Stomach (tissue), 9 donors: Measurements from ENCODE around the gene VSTM1. TPM values are rescaled to one million over a fixed set of nuclear protein-coding genes. Genes with fewer than 3 reads are reported as not detected.

Experiments used
- DNase-seq, 2 donors: peaks; one replicate each; pipeline versions ENCODE4 v3.0.0 to v3.0.0-alpha.2; 2013 to 2019
- H3K27ac ChIP-seq, 5 donors: fragments of 200-600 bp in 4 of 5; sonication (generic) in 4 of 5; one replicate each; pipeline ENCODE4 v1.5.1; 2013 to 2019; ENCODE audit warnings: mild to moderate bottlenecking in 1 of 5, moderate library complexity in 1 of 5
- H3K27me3 ChIP-seq, 3 donors: fragments of 200-600 bp; sonication (generic); one replicate each; pipeline ENCODE4 v1.5.1; 2017 to 2019; ENCODE audit warnings: mixed run types in 1 of 3
- H3K36me3 ChIP-seq, 4 donors: fragments of 200-600 bp; sonication (generic); 1 replicate in 3 of 4; 2 replicates in 1 of 4; pipeline ENCODE4 v1.5.1; 2016 to 2019
- H3K4me1 ChIP-seq, 4 donors: fragments of 200-600 bp; sonication (generic); one replicate each; pipeline ENCODE4 v1.5.1; 2016 to 2019
- H3K4me3 ChIP-seq, 4 donors: fragments of 200-600 bp; sonication (generic) in 3 of 4; one replicate each; pipeline ENCODE4 v1.5.1; 2016 to 2019; ENCODE audit warnings: mild to moderate bottlenecking in 1 of 4
- H3K9me3 ChIP-seq, 4 donors: fragments of 200-600 bp; sonication (generic); one replicate each; pipeline ENCODE4 v1.5.1; 2016 to 2019
- EP300 ChIP-seq: sonication (generic); formaldehyde crosslinking; IDR thresholded peaks from one replicate; pipeline ENCODE4 v1.6.1; 2017; ENCODE audit warnings: antibody characterized with exemption
- POLR2A ChIP-seq, 4 donors: fragments of 450-650 bp; IDR thresholded peaks; one replicate each; pipeline ENCODE4 v1.6.1; 2016; ENCODE audit warnings: antibody characterized with exemption in 4 of 4, control low read depth in 2 of 4, mild to moderate bottlenecking in 1 of 4, moderate library complexity in 1 of 4
- POLR2AphosphoS5 ChIP-seq, 3 donors: sonication (generic); formaldehyde crosslinking; IDR thresholded peaks; one replicate each; pipeline ENCODE4 v1.6.1; 2016; ENCODE audit warnings: antibody characterized with exemption in 3 of 3
- WGBS, 5 donors: extraction: QIAGEN DNeasy Blood & Tissue Kit in 3 of 5; methylation state at CpG; one replicate each; pipeline versions ENCODE4 v1.1.5 to v1.1.7; 2013 to 2018; 5-methylcytosine and 5-hydroxymethylcytosine counted together
- intact Hi-C: fragments of 100-400 bp; cut with DNase I; formaldehyde crosslinking; loops from one replicate; pipeline ENCODE4 v1.15.1; 2023; ENCODE audit warnings: low total_unique reads
- polyA plus RNA-seq, 3 donors: library from polyadenylated mRNA; stranded (reverse); fragments of 200-250 nt; gene quantifications; one replicate each; pipeline ENCODE4 v1.2.3, GENCODE V29; 2013
- total RNA-seq, 5 donors: library from RNA; depleted of rRNA; stranded (reverse); fragments of >200 nt; gene quantifications; one replicate each; pipeline versions ENCODE4 v1.1.0 to v1.2.3, GENCODE V29; 2014 to 2016
- TF ChIP-seq, protein P1 (sequence below), 7 experiments: fragments of 450-650 bp in 4 of 7; fragments of 200-600 bp in 3 of 7; sonication (generic) in 3 of 7; IDR thresholded peaks; one replicate each; pipeline ENCODE4 v1.5.1; 2016 to 2019; ENCODE audit warnings: antibody characterized with exemption in 7 of 7, control low read depth in 2 of 7, mild to moderate bottlenecking in 1 of 7
- donor health status: healthy with polysubstance abuse.
- donor health status: Bipolar disorder and iron deficiency.
- donor health status: healthy.

VSTM1 gene
- total and polyA plus RNA-seq, 8 donors: not detected

GRCh38 chr19:54013866-54014265, 49.8 kb downstream of the VSTM1 start:
- DNase-seq: no peak
- Histone ChIP-seq H3K27me3 (peaks cover 0 to 82% (median 9%) of the 10 kb centered on the region in 3 donors), H3K36me3 (no peaks in the 10 kb centered on the region), H3K9me3 (peaks cover 0 to 6% (median 0%) of the 10 kb centered on the region in 4 donors), H3K4me3 (no peak overlapping the region), H3K27ac (no peak overlapping the region), H3K4me1 (peaks cover 0 to 6% (median 0%) of the 10 kb centered on the region in 4 donors)
- intact Hi-C loops: no loop called here
- TF ChIP-seq POLR2A (IDR thresholded peaks at IDR 0.05): no peak
- TF ChIP-seq POLR2AphosphoS5 (IDR thresholded peaks at IDR 0.05): no peak
- 75 to 86% (median 77%) methylated on average over 8 of the region's 8 CpGs for WGBS, 5 donors

DNA sequence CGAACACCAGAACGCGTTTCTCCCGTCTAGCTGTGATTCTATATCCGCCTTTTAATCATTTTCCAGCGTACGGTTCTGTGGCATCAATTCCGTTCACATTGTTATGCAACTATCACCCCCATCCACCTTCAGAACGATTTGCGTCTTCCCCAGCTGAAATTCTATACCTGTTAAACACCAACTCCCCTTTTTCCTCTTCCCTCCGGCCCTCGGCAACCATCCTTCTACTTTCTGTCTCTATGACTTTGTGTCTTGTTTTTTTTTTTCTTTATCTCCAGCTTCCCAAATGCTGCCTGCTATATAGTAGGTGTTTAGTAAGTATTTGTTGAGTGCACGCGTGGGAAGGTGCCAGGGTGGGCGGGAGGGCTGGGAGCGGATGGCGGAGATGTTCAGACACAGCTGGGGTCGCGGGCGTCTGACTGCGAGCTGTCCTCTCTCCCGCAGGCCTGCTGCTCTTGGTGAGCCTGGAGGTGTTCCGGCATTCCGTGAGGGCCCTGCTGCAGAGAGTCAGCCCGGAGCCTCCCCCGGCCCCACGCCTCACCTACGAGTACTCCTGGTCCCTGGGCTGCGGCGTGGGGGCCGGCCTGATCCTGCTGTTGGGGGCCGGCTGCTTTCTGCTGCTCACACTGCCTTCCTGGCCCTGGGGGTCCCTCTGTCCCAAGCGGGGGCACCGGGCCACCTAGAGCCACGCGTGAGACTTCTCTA, 52.0 kb downstream of the VSTM1 start:
- intact Hi-C loops: no loop called here
- TF ChIP-seq POLR2A (IDR thresholded peaks at IDR 0.05) (no peak), POLR2AphosphoS5 (IDR thresholded peaks at IDR 0.05) (no peak), EP300 (no peak)
- TF ChIP-seq, protein P1, sequence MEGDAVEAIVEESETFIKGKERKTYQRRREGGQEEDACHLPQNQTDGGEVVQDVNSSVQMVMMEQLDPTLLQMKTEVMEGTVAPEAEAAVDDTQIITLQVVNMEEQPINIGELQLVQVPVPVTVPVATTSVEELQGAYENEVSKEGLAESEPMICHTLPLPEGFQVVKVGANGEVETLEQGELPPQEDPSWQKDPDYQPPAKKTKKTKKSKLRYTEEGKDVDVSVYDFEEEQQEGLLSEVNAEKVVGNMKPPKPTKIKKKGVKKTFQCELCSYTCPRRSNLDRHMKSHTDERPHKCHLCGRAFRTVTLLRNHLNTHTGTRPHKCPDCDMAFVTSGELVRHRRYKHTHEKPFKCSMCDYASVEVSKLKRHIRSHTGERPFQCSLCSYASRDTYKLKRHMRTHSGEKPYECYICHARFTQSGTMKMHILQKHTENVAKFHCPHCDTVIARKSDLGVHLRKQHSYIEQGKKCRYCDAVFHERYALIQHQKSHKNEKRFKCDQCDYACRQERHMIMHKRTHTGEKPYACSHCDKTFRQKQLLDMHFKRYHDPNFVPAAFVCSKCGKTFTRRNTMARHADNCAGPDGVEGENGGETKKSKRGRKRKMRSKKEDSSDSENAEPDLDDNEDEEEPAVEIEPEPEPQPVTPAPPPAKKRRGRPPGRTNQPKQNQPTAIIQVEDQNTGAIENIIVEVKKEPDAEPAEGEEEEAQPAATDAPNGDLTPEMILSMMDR (IDR thresholded peaks at IDR 0.05): no peak
- DNase-seq: no peak
- Histone ChIP-seq H3K9me3 (no peaks in the 10 kb centered on the region), H3K27ac (no peak overlapping the region), H3K27me3 (peaks cover 0 to 85% (median 9%) of the 10 kb centered on the region in 3 donors), H3K4me3 (no peak overlapping the region), H3K36me3 (no peaks in the 10 kb centered on the region), H3K4me1 (no peaks in the 10 kb centered on the region)
- 33 to 38% (median 34%) methylated on average over 36 of the region's 36 CpGs for WGBS, 5 donors

DNA sequence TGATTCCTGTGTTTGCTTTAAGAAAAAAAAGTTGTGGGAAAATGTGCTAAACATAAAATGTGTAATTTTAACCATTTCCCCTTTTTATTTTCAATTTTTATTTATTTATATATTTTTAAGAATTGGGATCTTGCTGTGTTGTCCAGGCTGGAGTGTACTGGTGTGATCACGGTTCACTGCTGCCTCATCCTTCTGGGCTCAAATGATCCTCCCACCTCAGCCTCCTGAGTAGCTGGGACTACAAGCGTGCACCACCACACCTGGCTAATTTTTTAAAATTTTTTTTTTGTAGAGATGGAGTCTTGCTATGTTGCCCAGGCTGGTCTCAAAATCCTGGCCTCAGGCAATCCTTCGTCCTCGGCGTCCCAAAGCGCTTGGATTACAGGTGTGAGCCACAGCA, 53.2 kb downstream of the VSTM1 start:
- Histone ChIP-seq H3K9me3 (no peaks in the 10 kb centered on the region), H3K4me3 (no peak overlapping the region), H3K27ac (no peak overlapping the region), H3K4me1 (no peaks in the 10 kb centered on the region), H3K27me3 (peaks cover 0 to 73% (median 9%) of the 10 kb centered on the region in 3 donors), H3K36me3 (no peaks in the 10 kb centered on the region)
- TF ChIP-seq POLR2A (IDR thresholded peaks at IDR 0.05): no peak
- TF ChIP-seq, protein P1 (IDR thresholded peaks at IDR 0.05): no peak
- TF ChIP-seq POLR2AphosphoS5 (IDR thresholded peaks at IDR 0.05): no peak
- no peak for TF ChIP-seq EP300
- 87 to 97% (median 94%) methylated on average over 6 of the region's 6 CpGs for WGBS, 5 donors
- no peak for DNase-seq
- intact Hi-C loops: no loop called here

DNA sequence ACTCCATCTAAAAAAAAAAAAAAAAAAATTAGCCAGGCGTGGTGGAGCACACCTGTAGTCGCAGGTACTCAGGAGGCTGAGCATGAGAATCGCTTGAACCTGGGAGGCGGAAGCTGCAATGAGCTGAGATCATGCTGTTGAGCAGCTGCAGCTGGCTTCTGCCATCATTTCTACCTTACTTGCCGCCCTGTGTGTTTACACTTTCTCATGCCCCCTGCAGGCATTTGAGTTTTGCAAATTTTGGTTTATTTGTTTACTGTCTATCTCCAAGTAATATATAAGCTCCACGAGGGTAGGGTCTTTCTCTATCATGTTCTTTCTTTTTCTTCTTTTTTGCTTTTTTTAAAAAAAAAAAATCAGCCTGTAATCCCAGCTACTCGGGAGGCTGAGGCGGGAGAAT, 54.3 kb downstream of the VSTM1 start:
- DNase-seq: no peak
- H3K36me3 ChIP-seq: no peaks in the 10 kb centered on the region
- intact Hi-C loops: no loop called here
- no peak overlapping the region for H3K27ac ChIP-seq
- no peak overlapping the region for H3K4me3 ChIP-seq
- H3K9me3 ChIP-seq: no peaks in the 10 kb centered on the region
- H3K4me1 ChIP-seq: no peaks in the 10 kb centered on the region
- peaks cover 0 to 73% (median 9%) of the 10 kb centered on the region in 3 donors for H3K27me3 ChIP-seq
- 81 to 83% (median 81%) methylated on average over 8 of the region's 8 CpGs for WGBS, 5 donors
- TF ChIP-seq, protein P1 (IDR thresholded peaks at IDR 0.05): no peak
- no peak for TF ChIP-seq POLR2AphosphoS5 (IDR thresholded peaks at IDR 0.05)
- no peak for TF ChIP-seq POLR2A (IDR thresholded peaks at IDR 0.05)
- no peak for TF ChIP-seq EP300
